ENCODE results near the gene PHAX.

- TF ChIP-seq FOS (IDR thresholded peaks at IDR 0.05; ENCODE audit: borderline replicate concordance, extremely low read depth, insufficient read length) = no peak
- TF ChIP-seq CTCF (IDR thresholded peaks at IDR 0.05 in 2 of 3, conservative IDR thresholded peaks at IDR 0.05 in 1 of 3; ENCODE audit: control insufficient read depth in 2 of 3, extremely low read depth in 1 of 3, insufficient read depth in 1 of 3, low read depth in 3 of 3, low read length in 3 of 3) = no peak
- no peak for TF ChIP-seq TCF7 (IDR thresholded peaks at IDR 0.05; ENCODE audit: borderline replicate concordance)
- no peak for TF ChIP-seq CHD1 (IDR thresholded peaks at IDR 0.05; ENCODE audit: low read depth, low read length)
- no peak for TF ChIP-seq HDAC2 (IDR thresholded peaks at IDR 0.05)
- no peak for TF ChIP-seq EGR1 (IDR thresholded peaks at IDR 0.05; ENCODE audit: borderline replicate concordance in 1 of 2, low read depth in 2 of 2, low read length in 2 of 2)
- no peak for TF ChIP-seq TAF1 (IDR thresholded peaks at IDR 0.05; ENCODE audit: borderline replicate concordance, low read depth, low read length)
- TF ChIP-seq BMI1 (IDR thresholded peaks at IDR 0.05; ENCODE audit: borderline replicate concordance) = no peak
- TF ChIP-seq EZH2 (IDR thresholded peaks at IDR 0.05; ENCODE audit: borderline replicate concordance, control insufficient read depth, low read depth, low read length) = no peak
Observed at GRCh38 chr5:126597156-126597555, 3.6 kb upstream of the PHAX start.

All from GM12878 (cell line).